PC-3 (cell line): ENCODE results near the gene DGKI.

Experiments used
- CTCF ChIP-seq: fragments of 300-600 bp; sonication (generic); conservative IDR thresholded peaks from 2 replicates; pipeline ENCODE4 v1.5.1; 2017; ENCODE audit warnings: antibody characterized with exemption, low read depth, mild to moderate bottlenecking, low read length
- EZH2 ChIP-seq: fragments of 300-600 bp; sonication (generic); IDR thresholded peaks from one replicate; pipeline ENCODE4 v1.6.1; 2017; ENCODE audit warnings: antibody characterized with exemption, mild to moderate bottlenecking, low read length; ENCODE audit not compliant: unreplicated experiment

GRCh38 chr7:137489880-137490279 is 356.9 kb downstream of the DGKI start:
- TF ChIP-seq CTCF (no peak), EZH2 (no peak)
